Hippocampal formation (tissue), 2 donors: ENCODE results near the gene SIGLEC9.
"Not testable (repeated sequence)": the region's sequence is repeated elsewhere in the genome, so short reads cannot be mapped to it uniquely, and the experiment has no call there.

Source experiments
- DNase-seq, 2 donors: peaks; one replicate each; lab custom pipeline; 2025; lab: John Stamatoyannopoulos, UW

The SIGLEC9 gene

DNA sequence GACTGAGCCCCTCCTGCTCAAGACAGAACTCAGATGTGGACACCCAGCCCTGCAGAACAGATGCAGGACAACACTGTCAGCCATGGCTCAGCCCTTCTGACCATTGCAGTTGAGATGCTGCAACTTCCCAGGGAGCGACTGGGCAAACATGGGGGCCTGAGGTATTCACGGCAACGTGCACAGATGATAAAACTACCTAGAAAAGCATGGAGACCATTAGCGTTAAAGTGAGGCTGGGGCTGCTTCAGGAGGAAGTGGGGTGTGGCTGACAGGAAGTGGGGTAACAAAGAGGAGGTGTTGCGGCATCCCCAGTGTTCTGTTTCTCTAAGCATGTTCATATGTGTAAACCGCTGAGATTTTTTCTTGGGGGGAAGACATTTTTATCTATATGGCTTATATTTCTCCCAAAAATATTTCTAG lies 1.3 kb upstream of the SIGLEC9 start:
- no peak for DNase-seq

DNA sequence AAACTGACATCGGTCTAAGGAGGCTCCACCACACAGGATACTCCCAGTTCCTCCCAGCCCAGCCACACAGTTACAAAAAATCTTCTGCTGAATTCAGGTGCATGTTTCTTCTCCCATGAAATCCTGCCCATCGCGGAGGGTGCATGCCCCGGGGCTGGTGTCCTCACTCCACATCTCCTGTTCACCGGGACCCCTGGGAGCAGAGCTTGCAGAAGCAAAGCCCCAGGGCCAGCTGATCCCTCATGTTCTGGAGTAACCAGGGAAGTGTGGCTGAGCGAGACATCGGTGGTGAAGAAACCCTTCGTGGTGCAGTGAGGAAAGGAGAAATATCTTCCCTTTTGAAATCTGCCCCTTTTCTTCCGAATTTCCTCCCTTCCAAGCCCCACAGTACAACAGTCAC lies 904 bp upstream of the SIGLEC9 start:
- no peak for DNase-seq

DNA sequence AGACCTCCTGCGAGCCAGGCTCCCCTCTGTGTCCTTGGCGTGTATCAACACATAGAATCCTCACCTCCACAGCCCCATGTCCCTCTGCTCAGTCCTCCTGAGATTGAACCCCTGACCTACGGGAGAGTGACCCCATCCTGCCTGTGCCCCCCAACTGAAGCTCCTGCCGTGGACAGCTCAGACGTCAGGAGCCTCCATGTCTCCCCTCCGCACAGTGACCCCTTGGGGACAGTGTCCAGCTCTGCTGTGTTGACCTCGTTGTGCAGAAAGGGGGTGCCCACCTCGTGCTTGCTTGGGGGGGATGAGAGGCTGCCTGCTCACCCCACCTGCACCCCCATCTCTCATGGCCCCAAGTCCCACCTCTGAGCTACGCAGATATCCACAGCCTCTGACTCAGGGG lies 490 bp upstream of the SIGLEC9 start:
- no peak for DNase-seq

- DNase-seq, result no peak
Observed at GRCh38 chr19:51125421-51126075, 842 bp downstream of the SIGLEC9 start.

GRCh38 chr19:51127032-51127431 lies 2.3 kb downstream of the SIGLEC9 start:
- no peak for DNase-seq

DNA sequence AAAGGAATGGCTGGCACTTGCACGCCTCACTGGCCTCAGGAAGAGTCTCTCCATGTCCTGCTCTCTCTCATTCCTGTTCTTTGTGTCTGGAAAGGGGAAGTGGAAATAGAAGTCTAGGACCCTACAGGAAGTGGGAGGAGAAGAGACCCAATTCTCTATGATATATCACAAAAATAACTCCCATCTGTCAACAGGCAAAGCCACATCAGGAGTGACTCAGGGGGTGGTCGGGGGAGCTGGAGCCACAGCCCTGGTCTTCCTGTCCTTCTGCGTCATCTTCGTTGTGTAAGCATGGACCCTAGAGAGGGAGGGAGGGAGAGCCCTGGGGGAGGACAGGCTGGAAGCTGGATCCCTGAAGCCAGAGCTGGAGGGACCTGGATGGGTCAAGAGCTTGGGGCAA lies 3.0 kb downstream of the SIGLEC9 start:
- peak in 1 of 2 donors; percentile 13 for DNase-seq

DNA sequence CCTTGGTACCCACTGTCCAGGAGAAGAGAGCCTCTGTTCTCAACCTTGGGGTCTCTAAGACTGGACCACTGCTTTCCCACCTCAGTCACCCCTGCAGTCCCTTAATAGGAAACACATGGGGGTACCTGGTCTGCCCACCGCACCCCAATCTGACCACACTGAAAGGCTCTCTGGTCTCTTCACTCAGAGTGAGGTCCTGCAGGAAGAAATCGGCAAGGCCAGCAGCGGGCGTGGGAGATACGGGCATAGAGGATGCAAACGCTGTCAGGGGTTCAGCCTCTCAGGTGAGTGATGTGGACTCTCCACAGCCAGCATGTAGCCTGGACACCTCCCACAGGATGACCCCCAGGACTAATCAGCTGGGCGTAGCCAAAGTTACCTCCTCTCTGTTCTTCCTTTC lies 3.5 kb downstream of the SIGLEC9 start:
- no peak for DNase-seq

GRCh38 chr19:51129716-51130115 lies 5.0 kb downstream of the SIGLEC9 start:
- DNase-seq, result no peak

- DNase-seq, result no peak
Observed at GRCh38 chr19:51131780-51132680, 7.3 kb downstream of the SIGLEC9 start.

DNA sequence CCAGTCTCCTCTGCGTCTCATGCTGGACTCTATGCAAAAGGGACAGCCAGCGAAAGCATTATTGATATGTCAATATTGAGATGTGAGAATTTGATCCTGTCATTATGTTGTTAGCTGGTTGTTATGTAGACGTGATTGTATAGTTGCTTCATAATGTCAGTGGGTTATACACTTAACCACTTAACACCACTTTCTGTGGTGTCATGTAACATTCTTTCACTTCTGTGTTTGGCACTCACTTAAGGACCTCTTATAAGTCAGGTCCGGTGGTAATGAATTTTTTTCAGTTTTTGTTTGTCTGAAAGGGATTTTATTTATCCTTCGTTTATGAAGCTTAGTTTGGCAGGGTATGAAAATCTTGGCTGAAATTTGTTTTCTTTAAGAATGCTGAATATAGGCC lies 10.3 kb downstream of the SIGLEC9 start:
- DNase-seq, result no peak

DNA sequence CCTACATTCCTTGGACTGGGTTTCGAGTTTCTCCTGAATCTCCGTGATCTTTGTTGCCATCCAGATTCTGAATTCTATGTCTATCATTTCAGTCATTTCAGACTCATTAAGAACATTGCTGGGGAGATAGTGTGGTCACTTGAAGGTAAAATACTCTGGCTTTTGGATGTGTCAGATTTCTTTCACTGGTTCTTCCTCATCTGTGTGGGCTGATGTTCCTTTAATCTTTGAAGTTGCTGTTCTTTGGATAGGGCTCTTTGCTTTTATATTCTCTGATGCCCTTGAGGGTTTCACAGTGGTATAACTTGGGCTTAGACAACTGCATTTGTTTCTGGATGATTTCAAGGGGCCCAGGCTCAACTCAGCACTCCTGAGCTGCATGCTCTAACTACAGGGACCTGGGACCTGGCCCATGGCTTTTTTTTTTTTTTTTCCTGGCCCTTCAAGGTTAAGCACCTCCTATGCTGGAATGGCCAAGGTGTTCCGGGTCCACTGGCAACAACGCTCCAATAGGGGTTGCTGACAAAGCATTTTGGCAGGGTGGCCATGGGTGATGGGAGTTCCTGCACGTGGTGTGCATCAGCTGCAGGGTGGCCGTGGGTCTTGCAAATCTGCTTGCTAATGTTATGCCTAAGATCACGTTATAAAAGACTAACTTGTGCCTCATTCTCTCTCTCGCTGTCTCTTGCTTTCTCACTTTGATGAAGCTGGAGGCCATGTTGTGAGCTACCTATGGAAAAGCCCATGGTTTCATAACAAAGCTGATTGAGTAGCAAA lies 11.5 kb downstream of the SIGLEC9 start:
- DNase-seq, result no peak

- DNase-seq, result no peak
Observed at GRCh38 chr19:51136851-51137551, 12.3 kb downstream of the SIGLEC9 start.

DNA sequence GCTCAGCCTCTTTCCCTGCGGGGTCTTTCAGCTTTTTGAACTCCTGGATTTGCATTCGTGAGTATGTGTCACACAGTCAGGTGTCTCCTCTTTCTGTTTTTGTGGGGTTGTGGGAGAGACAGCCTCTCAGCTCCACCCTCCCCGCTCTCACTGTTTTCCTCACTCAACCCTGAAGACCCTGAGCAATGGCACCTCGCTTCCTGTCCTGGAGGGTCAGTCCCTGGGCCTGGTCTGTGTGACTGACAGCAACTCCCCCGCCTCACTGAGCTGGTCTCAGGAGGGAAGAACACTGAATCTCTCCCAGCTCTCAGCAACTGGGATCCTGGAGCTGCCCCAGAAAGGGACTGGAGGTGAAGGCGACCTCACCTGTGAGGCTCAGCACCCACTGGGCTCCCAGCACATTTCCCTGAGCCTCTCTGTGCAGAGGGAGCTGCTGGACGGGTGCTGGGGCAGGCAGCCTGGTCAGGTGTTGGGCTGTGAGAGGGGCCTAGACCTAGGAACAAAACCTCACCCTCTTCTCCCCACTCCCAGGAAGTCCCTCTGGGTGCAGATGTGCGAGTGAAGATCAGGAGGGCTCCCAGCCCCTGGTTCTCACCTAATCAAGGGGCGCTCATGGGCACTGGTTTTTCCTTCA lies 13.2 kb downstream of the SIGLEC9 start:
- no peak for DNase-seq

DNA sequence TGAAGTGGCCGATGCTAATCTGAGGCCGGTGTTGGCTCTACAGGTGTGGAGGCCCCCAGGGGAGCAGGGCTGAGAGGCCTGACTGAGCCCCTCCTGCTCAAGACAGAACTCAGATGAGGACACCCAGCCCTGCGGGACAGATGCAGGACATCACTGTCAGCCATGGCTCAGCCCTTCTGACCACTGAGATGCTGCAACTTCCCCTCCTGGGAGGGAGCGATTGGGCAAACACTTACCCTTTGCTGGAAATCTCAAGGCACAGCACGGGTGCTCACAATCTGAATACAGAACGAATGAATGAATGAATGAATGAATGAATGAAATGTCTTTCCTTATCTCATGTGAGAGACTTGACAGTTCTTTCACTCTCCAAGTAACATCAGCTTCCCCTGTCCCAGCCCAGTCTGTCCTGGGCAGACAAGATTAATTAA lies 13.9 kb downstream of the SIGLEC9 start:
- no peak for DNase-seq

DNA sequence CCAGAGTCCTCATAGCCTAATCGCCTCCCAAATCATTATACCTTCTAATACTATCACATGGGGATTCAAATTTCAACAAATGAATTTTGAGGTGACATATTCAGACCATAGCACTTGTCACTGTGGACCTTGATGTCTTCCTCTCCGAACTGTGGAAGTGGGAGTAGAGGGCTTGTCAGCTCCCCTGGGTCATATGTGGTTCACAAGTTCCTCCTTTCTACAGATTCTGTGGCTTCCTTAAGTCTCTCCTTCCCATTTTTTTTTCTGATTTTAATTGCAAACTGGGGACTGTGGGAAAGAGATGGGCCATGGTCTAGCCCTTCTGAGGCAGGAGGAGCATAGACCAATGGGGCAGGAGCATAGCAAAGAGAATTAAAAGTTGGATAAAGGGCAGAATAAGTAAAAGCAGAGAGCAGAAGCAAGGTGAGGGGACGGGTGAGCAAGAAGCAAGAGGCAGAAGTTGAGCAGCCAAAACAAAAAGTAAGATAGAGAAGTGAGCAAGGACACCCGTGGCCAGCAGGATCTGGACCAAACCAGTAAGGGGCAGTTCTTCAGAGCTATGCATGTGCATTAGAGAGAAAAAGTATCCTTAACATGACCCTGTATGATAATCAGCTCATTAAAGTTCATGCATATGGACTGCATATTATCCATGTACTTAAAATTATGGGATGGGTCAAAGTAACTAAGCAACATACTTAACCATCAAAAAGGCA lies 14.8 kb downstream of the SIGLEC9 start:
- DNase-seq, result peak in 1 of 2 donors; percentile 19

DNA sequence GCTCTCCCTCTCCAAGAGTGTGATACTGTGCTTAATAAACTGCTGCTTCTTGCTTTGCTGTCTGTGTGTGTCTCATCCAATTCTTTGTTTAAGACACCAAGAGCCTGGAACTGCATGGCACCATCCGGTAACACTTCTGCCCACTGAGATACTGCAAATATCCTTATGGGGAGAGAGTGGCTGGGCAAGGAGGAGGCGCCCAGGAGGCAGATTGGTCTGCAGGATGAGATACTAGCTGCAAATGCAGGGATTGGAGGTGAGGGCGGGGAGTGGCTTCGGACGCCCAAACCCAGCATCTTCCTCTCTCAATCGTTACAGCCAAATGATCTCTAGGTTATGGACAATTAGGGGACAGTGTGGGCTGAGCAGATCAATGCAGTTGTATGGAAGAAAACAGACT lies 15.7 kb downstream of the SIGLEC9 start:
- no peak for DNase-seq

DNA sequence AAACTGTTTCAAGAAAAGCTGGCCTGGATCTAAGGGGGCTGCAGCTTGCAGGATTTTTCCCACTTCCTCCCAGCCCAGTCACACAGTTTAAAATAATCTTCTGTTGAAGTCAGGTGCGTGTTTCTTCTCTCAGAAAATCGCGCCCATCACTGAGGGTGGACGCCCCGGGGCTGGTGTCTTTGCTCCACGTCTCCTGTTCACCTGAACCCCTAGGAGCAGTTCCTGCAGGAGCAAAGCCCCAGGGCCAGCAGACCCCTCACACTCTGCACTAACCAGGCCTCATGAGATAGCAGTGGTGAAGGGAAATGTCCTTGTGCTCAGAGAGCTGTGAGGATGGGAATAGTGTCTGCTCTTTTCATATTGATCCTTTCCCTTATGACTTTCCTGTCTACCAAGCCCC lies 16.5 kb downstream of the SIGLEC9 start:
- no peak for DNase-seq

- DNase-seq, result no peak
Observed at GRCh38 chr19:51142119-51142518, 17.4 kb downstream of the SIGLEC9 start, which contains the start of gene SIGLEC7. Gene SIGLEC7, plus strand, starts transcription at chr19:51142301. Its CDS starts 69 bp downstream, at chr19:51142370.

DNA sequence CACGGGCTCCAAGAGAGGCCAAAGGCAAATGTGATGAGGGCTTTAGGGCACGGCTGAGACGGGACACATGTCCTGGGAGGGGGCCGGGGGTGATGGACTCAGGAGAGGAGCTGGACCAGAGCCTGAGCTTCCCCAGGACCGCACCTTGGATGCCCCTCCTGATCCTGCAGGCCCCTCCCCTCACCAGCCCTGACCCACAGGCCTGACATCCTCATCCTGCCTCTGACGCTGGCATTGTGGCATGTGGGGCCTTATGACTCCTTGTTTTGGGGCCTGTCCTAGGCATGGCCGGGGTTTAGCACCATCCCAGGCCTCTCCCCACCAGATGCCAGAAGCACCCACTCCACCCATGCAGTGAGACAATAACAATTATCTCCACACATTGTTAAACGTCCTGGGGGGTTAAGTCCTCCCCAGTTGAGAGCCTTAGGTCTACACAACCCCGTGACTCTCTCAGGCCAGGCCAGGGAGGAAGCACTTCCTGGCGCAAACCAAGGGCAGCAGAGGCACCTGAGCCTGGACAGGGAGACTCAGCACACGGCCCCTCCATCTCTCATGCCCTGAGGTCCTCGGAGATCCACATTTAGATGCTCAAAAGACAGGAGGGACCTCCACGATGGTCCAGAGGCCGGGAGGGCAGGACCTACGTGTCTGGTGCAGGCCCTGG lies 18.2 kb downstream of the SIGLEC9 start:
- DNase-seq, result not testable (repeated sequence)

- DNase-seq, result no peak
Observed at GRCh38 chr19:51143486-51143885, 18.8 kb downstream of the SIGLEC9 start.
